ENCODE data around the gene PLXDC2. TPM values are rescaled to one million over a fixed set of nuclear protein-coding genes. Genes with fewer than 3 reads are reported as not detected.

The PLXDC2 gene
- total and polyA plus RNA-seq, 2 donors (not counting 1 experiment from before 2014, with no cell fraction given): 4.2 to 5.1 TPM

DNA sequence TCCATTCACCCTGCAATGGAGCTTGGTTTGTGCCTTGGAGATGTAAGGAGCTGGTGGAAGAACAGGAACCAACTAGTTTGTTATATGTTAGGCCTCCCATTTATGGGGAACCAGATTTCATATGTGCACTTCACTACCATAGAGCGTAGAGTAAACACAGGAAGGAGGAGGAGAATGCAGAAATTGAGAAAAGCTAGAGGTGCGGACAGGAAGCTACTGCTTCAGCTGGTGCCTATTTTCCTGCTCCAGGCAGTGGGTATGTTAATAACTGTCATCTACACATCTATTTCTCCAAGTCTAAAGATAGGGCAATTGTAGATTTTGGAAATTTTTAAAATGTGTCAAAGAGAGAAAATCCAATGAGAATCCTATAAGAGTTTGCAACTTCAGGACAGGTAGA is 482.2 kb downstream of the PLXDC2 start:
- no peak for TF ChIP-seq CTCF (conservative IDR thresholded peaks at IDR 0.05 in 1 of 2, IDR thresholded peaks at IDR 0.05 in 1 of 2; ENCODE audit: low read depth in 1 of 2, low read length in 2 of 2)
- TF ChIP-seq EZH2 (IDR thresholded peaks at IDR 0.05; ENCODE audit: low read length, missing control alignments): no peak
- H3K4me3 ChIP-seq (replicated peaks in 1 of 4; ENCODE audit: control extremely low read depth in 1 of 4, insufficient read depth in 1 of 4, low read depth in 3 of 4, low read length in 4 of 4): no peak overlapping the region

DNA sequence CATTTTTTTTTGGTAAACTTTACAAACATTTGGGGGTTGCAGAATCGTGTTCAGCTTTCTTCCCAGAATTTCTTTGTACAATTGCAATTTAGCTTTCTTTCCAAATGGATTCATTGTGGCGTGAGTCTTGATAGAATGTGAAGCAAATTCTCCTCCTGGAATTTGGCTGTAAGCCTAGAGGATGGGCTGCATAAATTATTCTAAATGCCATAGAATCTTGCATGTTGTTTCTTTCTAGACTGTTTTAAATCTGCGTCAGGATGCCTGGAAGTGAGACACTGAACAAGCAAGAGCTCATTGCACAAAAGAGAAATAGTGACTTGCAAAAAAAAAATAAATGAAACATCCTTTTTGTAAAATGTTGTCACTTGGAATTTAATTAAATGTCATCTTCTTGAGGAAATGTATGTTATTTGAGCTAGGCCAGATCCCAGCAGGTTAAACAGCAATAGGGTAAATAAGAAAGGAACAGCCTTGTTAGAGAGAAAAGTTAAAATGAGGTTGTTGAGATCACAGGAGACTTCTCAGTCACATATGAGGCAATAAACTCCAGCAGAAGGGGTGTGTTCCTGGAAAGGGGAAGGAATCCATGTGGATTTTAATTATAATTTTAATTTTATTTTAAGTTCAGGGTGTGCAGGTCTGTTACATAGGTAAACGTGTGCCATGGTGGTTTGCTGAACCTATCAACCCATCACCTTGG is 483.0 kb downstream of the PLXDC2 start:
- Histone ChIP-seq H2AFZ (ENCODE audit: low read length) (no peak overlapping the region), H3K27me3 (ENCODE audit: control insufficient read depth, insufficient read depth, low read length) (no peaks in the 10 kb centered on the region), H3K4me1 (ENCODE audit: control insufficient read depth, extremely low read depth, insufficient read depth, low read length) (no peaks in the 10 kb centered on the region), H3K36me3 (ENCODE audit: control insufficient read depth, insufficient read depth, low read length) (no peaks in the 10 kb centered on the region), H3K27ac (ENCODE audit: insufficient read depth, low read length) (no peak overlapping the region), H3K9me3 (ENCODE audit: control insufficient read depth, insufficient read depth, low read depth, low read length) (no peaks in the 10 kb centered on the region), H4K20me1 (ENCODE audit: control insufficient read depth, extremely low read depth, insufficient read depth, low read length) (no peaks in the 10 kb centered on the region), H3K9ac (ENCODE audit: insufficient read depth, low read length) (no peak overlapping the region), H3K79me2 (ENCODE audit: control insufficient read depth, insufficient read depth, low read length) (no peaks in the 10 kb centered on the region), H3K4me2 (ENCODE audit: extremely low read depth, insufficient read depth, low read length) (no peak overlapping the region), H3K4me3 (replicated peaks in 1 of 4; ENCODE audit: control extremely low read depth in 1 of 4, insufficient read depth in 1 of 4, low read depth in 3 of 4, low read length in 4 of 4) (no peak overlapping the region)
- DNase-seq (ENCODE audit: low read depth in 2 of 2): peak; percentile 22 to 71
- no peak for TF ChIP-seq EZH2 (IDR thresholded peaks at IDR 0.05; ENCODE audit: low read length, missing control alignments)
- TF ChIP-seq CTCF (conservative IDR thresholded peaks at IDR 0.05 in 1 of 2, IDR thresholded peaks at IDR 0.05 in 1 of 2; ENCODE audit: low read depth in 1 of 2, low read length in 2 of 2): no peak

More for the DNA sequence above, 482.2 kb downstream of the PLXDC2 start:
- no peak overlapping the region for H3K4me2 ChIP-seq (ENCODE audit: extremely low read depth, insufficient read depth, low read length)
- H3K36me3 ChIP-seq (ENCODE audit: control insufficient read depth, insufficient read depth, low read length): no peaks in the 10 kb centered on the region
- no peaks in the 10 kb centered on the region for H4K20me1 ChIP-seq (ENCODE audit: control insufficient read depth, extremely low read depth, insufficient read depth, low read length)
- no peaks in the 10 kb centered on the region for H3K79me2 ChIP-seq (ENCODE audit: control insufficient read depth, insufficient read depth, low read length)
- H3K9me3 ChIP-seq (ENCODE audit: control insufficient read depth, insufficient read depth, low read depth, low read length): no peaks in the 10 kb centered on the region
- no peaks in the 10 kb centered on the region for H3K4me1 ChIP-seq (ENCODE audit: control insufficient read depth, extremely low read depth, insufficient read depth, low read length)
- H3K27ac ChIP-seq (ENCODE audit: insufficient read depth, low read length): no peak overlapping the region
- H2AFZ ChIP-seq (ENCODE audit: low read length): no peak overlapping the region
- H3K9ac ChIP-seq (ENCODE audit: insufficient read depth, low read length): no peak overlapping the region
- H3K27me3 ChIP-seq (ENCODE audit: control insufficient read depth, insufficient read depth, low read length): no peaks in the 10 kb centered on the region
- DNase-seq (ENCODE audit: low read depth in 2 of 2): no peak

- H3K4me1 ChIP-seq (ENCODE audit: control insufficient read depth, extremely low read depth, insufficient read depth, low read length): no peaks in the 10 kb centered on the region
- no peak overlapping the region for H3K4me3 ChIP-seq (replicated peaks in 1 of 4; ENCODE audit: control extremely low read depth in 1 of 4, insufficient read depth in 1 of 4, low read depth in 3 of 4, low read length in 4 of 4)
- no peak for DNase-seq (ENCODE audit: low read depth in 2 of 2)
- H3K9me3 ChIP-seq (ENCODE audit: control insufficient read depth, insufficient read depth, low read depth, low read length): no peaks in the 10 kb centered on the region
- H3K9ac ChIP-seq (ENCODE audit: insufficient read depth, low read length): no peak overlapping the region
- H3K27ac ChIP-seq (ENCODE audit: insufficient read depth, low read length): no peak overlapping the region
- no peaks in the 10 kb centered on the region for H3K79me2 ChIP-seq (ENCODE audit: control insufficient read depth, insufficient read depth, low read length)
- H3K36me3 ChIP-seq (ENCODE audit: control insufficient read depth, insufficient read depth, low read length): no peaks in the 10 kb centered on the region
- H3K27me3 ChIP-seq (ENCODE audit: control insufficient read depth, insufficient read depth, low read length): no peaks in the 10 kb centered on the region
- no peak overlapping the region for H3K4me2 ChIP-seq (ENCODE audit: extremely low read depth, insufficient read depth, low read length)
- no peaks in the 10 kb centered on the region for H4K20me1 ChIP-seq (ENCODE audit: control insufficient read depth, extremely low read depth, insufficient read depth, low read length)
- H2AFZ ChIP-seq (ENCODE audit: low read length): no peak overlapping the region
- TF ChIP-seq CTCF (conservative IDR thresholded peaks at IDR 0.05 in 1 of 2, IDR thresholded peaks at IDR 0.05 in 1 of 2; ENCODE audit: low read depth in 1 of 2, low read length in 2 of 2) (no peak), EZH2 (IDR thresholded peaks at IDR 0.05; ENCODE audit: low read length, missing control alignments) (no peak)
Measured at GRCh38 chr10:20300735-20301134, 484.5 kb downstream of the PLXDC2 start.
